Subcutaneous adipose tissue (tissue), 4 donors: ENCODE results near the gene COL27A1. TPM values are rescaled to one million over a fixed set of nuclear protein-coding genes. Genes with fewer than 3 reads are reported as not detected.

ENCODE experiments used
- CTCF ChIP-seq: fragments of 450-650 bp; IDR thresholded peaks from one replicate; pipeline ENCODE4 v1.5.1; 2016; ENCODE audit warnings: low read depth, mild to moderate bottlenecking, control low read depth, antibody characterized with exemption, moderate library complexity
- total RNA-seq, 4 donors: library from RNA; depleted of rRNA; stranded (reverse); fragments of >200 nt; gene quantifications; one replicate each; pipeline ENCODE4 v1.1.0, GENCODE V29; 2016

COL27A1 gene
- total RNA-seq, 4 donors from 2014 or later = 1.0 to 7.7 (median 4.4) TPM

- no peak for TF ChIP-seq CTCF
Observed at GRCh38 chr9:114184071-114184470, 28.7 kb downstream of the COL27A1 start.

GRCh38 chr9:114184866-114185265 lies 29.5 kb downstream of the COL27A1 start:
- TF ChIP-seq CTCF = no peak

GRCh38 chr9:114185570-114186490 lies 30.5 kb downstream of the COL27A1 start:
- no peak for TF ChIP-seq CTCF

GRCh38 chr9:114186605-114187289 lies 31.4 kb downstream of the COL27A1 start:
- TF ChIP-seq CTCF = no peak

- TF ChIP-seq CTCF = no peak
Observed at GRCh38 chr9:114187827-114188226, 32.5 kb downstream of the COL27A1 start.

GRCh38 chr9:114189823-114190562 lies 34.7 kb downstream of the COL27A1 start:
- TF ChIP-seq CTCF = no peak

- no peak for TF ChIP-seq CTCF
Observed at GRCh38 chr9:114190563-114190905, 35.2 kb downstream of the COL27A1 start.
